ENCODE data around the gene GSTA2. TPM values are rescaled to one million over a fixed set of nuclear protein-coding genes. Genes with fewer than 3 reads are reported as not detected.

Gene GSTA2
- total and polyA plus RNA-seq, 10 of the 15 experiments (the other 5 are each of a cell fraction or from before 2014, with no cell fraction given): not detected

DNA sequence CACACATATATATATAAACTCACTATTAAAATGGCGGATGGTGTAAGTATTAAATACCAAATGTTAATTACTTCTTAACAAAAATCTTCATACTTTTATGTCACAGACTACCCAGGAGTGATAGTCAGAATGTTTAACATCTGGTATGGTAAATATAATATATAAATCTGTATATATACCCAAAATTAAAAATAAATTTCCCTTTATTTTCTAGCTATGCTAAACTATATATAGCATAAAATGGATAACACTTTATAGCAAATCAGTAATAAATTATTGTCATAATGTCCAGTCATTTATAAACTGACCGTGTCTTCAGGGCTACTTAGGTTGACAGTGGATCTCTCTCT is 37.1 kb downstream of the GSTA2 start (continued):
- TF ChIP-seq, protein P1, sequence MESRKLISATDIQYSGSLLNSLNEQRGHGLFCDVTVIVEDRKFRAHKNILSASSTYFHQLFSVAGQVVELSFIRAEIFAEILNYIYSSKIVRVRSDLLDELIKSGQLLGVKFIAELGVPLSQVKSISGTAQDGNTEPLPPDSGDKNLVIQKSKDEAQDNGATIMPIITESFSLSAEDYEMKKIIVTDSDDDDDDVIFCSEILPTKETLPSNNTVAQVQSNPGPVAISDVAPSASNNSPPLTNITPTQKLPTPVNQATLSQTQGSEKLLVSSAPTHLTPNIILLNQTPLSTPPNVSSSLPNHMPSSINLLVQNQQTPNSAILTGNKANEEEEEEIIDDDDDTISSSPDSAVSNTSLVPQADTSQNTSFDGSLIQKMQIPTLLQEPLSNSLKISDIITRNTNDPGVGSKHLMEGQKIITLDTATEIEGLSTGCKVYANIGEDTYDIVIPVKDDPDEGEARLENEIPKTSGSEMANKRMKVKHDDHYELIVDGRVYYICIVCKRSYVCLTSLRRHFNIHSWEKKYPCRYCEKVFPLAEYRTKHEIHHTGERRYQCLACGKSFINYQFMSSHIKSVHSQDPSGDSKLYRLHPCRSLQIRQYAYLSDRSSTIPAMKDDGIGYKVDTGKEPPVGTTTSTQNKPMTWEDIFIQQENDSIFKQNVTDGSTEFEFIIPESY (IDR thresholded peaks at IDR 0.05): no peak
- TF ChIP-seq GABPA (IDR thresholded peaks at IDR 0.05; ENCODE audit: low read depth) (no peak), PAX8 (IDR thresholded peaks at IDR 0.05) (no peak)

DNA sequence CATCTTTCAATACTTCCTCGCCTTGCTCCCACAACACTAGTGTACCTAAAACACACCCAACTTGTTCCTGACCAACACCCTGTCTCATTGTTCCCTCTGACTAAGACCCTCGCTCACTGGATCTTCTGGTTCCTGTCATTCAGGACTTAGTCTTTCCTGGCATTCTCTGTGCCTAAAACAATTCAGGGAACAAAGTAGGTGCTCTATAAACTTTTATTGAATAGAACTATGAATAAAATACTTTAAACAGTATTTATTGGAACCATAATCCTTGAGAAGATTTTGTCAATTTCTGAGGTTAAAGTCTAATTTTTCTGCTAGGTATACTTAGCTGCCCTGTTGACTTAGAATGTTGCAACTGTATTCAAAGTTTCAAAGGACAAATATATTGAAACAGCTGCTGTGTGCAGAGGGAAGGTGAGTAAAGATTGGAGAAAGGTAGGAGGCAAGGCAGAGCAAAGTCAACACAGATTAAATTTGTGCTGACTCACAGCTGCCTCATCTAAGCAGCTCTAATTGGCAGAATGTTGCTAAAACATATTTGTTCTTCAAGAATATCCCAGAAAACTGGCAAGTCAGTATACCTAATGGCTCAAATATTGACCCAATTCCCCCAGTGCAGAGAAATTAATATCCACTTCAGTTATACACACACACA is 37.6 kb downstream of the GSTA2 start:
- WGBS (ENCODE audit: insufficient coverage, insufficient replicate concordance, low lambda C conversion rate, missing lambda C conversion rate): 92% methylated on average over 2 of the region's 2 CpGs
- ChIA-PET RAD21 (ENCODE audit: unreplicated experiment) (no interaction called here), POLR2A (no interaction called here), SMC1A (ENCODE audit: uncharacterized antibody, unreplicated experiment) (interaction anchor here (0.6 to 1.7 kb wide), 3 partner anchors 14 to 445 kb away, joined by 3 to 5 read pairs (median 3); partner anchors contain the start of gene GSTA2), CTCF (interaction anchor here (1.0 to 3.1 kb wide), 10 partner anchors 8 to 355 kb away, joined by 3 to 13 read pairs (median 5); no protein-coding TSS in a partner anchor)
- Histone ChIP-seq H4K20me1 (ENCODE audit: control insufficient read depth, insufficient read depth) (no peaks in the 10 kb centered on the region), H3K27ac (ENCODE audit: control insufficient read depth, insufficient read depth) (no peak overlapping the region), H3K27me3 (replicated peaks in 1 of 2; ENCODE audit: control insufficient read depth in 2 of 2, insufficient read depth in 2 of 2, low read length in 1 of 2) (no peaks in the 10 kb centered on the region), H3K9me3 (replicated peaks; ENCODE audit: control insufficient read depth, insufficient read depth, low read length) (no peaks in the 10 kb centered on the region), H3K79me2 (ENCODE audit: control insufficient read depth, insufficient read depth, low read length) (no peaks in the 10 kb centered on the region), H3K4me2 (ENCODE audit: control insufficient read depth, insufficient read depth) (no peak overlapping the region), H3K4me3 (no peak overlapping the region), H3K9ac (ENCODE audit: control insufficient read depth, insufficient read depth, low read length) (no peak overlapping the region), H3K4me1 (ENCODE audit: control insufficient read depth, insufficient read depth, low read length) (peaks cover 5% of the 10 kb centered on the region), H3K36me3 (ENCODE audit: control insufficient read depth in 2 of 2, insufficient read depth in 2 of 2, low read length in 1 of 2) (no peaks in the 10 kb centered on the region), H2AFZ (ENCODE audit: control insufficient read depth, low read depth, low read length) (no peak overlapping the region)
- ATAC-seq (no peak), FAIRE-seq (no peak), DNase-seq (ENCODE audit: low read depth, low spot score) (no peak)
- in situ Hi-C loops (cut with MboI): no loop called here
- intact Hi-C loops (cut with micrococcal nuclease; ENCODE audit: unreplicated experiment): no loop called here
- no TSS peak for BruUV-seq (replicated peaks)
- no peak for TF ChIP-seq NR2C2 (IDR thresholded peaks at IDR 0.05; ENCODE audit: borderline replicate concordance, control insufficient read depth, insufficient read length, low read depth)
- TF ChIP-seq ESRRA (IDR thresholded peaks at IDR 0.05; ENCODE audit: low read length): no peak
- no peak for TF ChIP-seq SMARCA5 (IDR thresholded peaks at IDR 0.05)
- no peak for TF ChIP-seq LARP7 (IDR thresholded peaks at IDR 0.05)
- no peak for TF ChIP-seq PML (IDR thresholded peaks at IDR 0.05; ENCODE audit: low read length)
- TF ChIP-seq ZBED1 (IDR thresholded peaks at IDR 0.05; ENCODE audit: borderline replicate concordance): no peak
- TF ChIP-seq, protein P2, sequence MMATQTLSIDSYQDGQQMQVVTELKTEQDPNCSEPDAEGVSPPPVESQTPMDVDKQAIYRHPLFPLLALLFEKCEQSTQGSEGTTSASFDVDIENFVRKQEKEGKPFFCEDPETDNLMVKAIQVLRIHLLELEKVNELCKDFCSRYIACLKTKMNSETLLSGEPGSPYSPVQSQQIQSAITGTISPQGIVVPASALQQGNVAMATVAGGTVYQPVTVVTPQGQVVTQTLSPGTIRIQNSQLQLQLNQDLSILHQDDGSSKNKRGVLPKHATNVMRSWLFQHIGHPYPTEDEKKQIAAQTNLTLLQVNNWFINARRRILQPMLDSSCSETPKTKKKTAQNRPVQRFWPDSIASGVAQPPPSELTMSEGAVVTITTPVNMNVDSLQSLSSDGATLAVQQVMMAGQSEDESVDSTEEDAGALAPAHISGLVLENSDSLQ (IDR thresholded peaks at IDR 0.05): no peak
- no peak for TF ChIP-seq POLR2AphosphoS5 (IDR thresholded peaks at IDR 0.05; ENCODE audit: low read length)
- TF ChIP-seq TARDBP (IDR thresholded peaks at IDR 0.05; ENCODE audit: borderline replicate concordance): no peak
- TF ChIP-seq, protein P3, sequence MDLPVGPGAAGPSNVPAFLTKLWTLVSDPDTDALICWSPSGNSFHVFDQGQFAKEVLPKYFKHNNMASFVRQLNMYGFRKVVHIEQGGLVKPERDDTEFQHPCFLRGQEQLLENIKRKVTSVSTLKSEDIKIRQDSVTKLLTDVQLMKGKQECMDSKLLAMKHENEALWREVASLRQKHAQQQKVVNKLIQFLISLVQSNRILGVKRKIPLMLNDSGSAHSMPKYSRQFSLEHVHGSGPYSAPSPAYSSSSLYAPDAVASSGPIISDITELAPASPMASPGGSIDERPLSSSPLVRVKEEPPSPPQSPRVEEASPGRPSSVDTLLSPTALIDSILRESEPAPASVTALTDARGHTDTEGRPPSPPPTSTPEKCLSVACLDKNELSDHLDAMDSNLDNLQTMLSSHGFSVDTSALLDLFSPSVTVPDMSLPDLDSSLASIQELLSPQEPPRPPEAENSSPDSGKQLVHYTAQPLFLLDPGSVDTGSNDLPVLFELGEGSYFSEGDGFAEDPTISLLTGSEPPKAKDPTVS (IDR thresholded peaks at IDR 0.05; ENCODE audit: low read depth, low read length): no peak
- TF ChIP-seq HDAC2 (IDR thresholded peaks at IDR 0.05): no peak
